Neuronal stem cell (in vitro differentiated cells): ENCODE measurements around the gene ATG4A.

Experiments used
- DNase-seq: peaks from one replicate; pipeline ENCODE4 v3.0.0-alpha.2; 2013; ENCODE audit warnings: low spot score
- H2AFZ ChIP-seq: one replicate; pipeline ENCODE4 v1.6.1; 2013; ENCODE audit warnings: mild to moderate bottlenecking, low read length, inconsistent platforms
- H2AK5ac ChIP-seq: 2 replicates; pipeline ENCODE4 v1.6.1; 2013; ENCODE audit warnings: low read depth, mild to moderate bottlenecking, inconsistent platforms, low read length, moderate library complexity, mixed read lengths
- H2BK120ac ChIP-seq: 2 replicates; pipeline ENCODE4 v1.6.1; 2013; ENCODE audit warnings: low read depth, mild to moderate bottlenecking, inconsistent platforms, low read length, moderate library complexity, mixed read lengths
- H2BK12ac ChIP-seq: one replicate; pipeline ENCODE4 v1.6.1; 2013; ENCODE audit warnings: low read length, inconsistent platforms
- H2BK15ac ChIP-seq: 2 replicates; pipeline ENCODE4 v1.6.1; 2013; ENCODE audit warnings: mild to moderate bottlenecking, low read length, inconsistent platforms, mixed read lengths
- H2BK5ac ChIP-seq: one replicate; pipeline ENCODE4 v1.6.1; 2013; ENCODE audit warnings: inconsistent platforms, mild to moderate bottlenecking, low read length, moderate library complexity
- H3K14ac ChIP-seq: one replicate; pipeline ENCODE4 v1.6.1; 2013; ENCODE audit warnings: low read length, inconsistent platforms
- H3K18ac ChIP-seq: 2 replicates; pipeline ENCODE4 v1.6.1; 2013; ENCODE audit warnings: low read length, inconsistent platforms
- H3K23ac ChIP-seq: 2 replicates; pipeline ENCODE4 v1.6.1; 2013; ENCODE audit warnings: low read depth, mild to moderate bottlenecking, mixed read lengths, low read length, inconsistent platforms; ENCODE audit not compliant: poor library complexity
- H3K27ac ChIP-seq: replicated peaks from 3 replicates; pipeline ENCODE4 v1.5.1; 2013; ENCODE audit warnings: low read length, inconsistent platforms
- H3K27me3 ChIP-seq, 3 experiments: 2 replicates each; pipeline ENCODE4 v1.6.1; 2013; ENCODE audit warnings: low read length in 3 of 3, mild to moderate bottlenecking in 2 of 3, inconsistent platforms in 1 of 3, low read depth in 1 of 3, mixed read lengths in 1 of 3, moderate library complexity in 1 of 3; ENCODE audit not compliant: control insufficient read depth in 3 of 3, insufficient read depth in 3 of 3
- H3K36me3 ChIP-seq, 2 donors: replicated peaks in 1 of 2; 2 replicates each; pipeline ENCODE4 v1.6.1; 2013; ENCODE audit warnings: low read length in 2 of 2; ENCODE audit not compliant: control insufficient read depth in 2 of 2, insufficient read depth in 2 of 2
- H3K4ac ChIP-seq: 2 replicates; pipeline ENCODE4 v1.6.1; 2013; ENCODE audit warnings: inconsistent platforms, mild to moderate bottlenecking, low read length, moderate library complexity
- H3K4me1 ChIP-seq, 2 donors: 1 replicate in 1 of 2; 2 replicates in 1 of 2; pipeline ENCODE4 v1.6.1; 2013; ENCODE audit warnings: low read length in 2 of 2, low read depth in 1 of 2; ENCODE audit not compliant: control insufficient read depth in 2 of 2, insufficient read depth in 1 of 2
- H3K4me2 ChIP-seq: one replicate; pipeline ENCODE4 v1.6.1; 2013; ENCODE audit warnings: mild to moderate bottlenecking, low read length, inconsistent platforms; ENCODE audit not compliant: insufficient read depth, poor library complexity, severe bottlenecking
- H3K4me3 ChIP-seq, 2 donors: 2 replicates each; pipeline ENCODE4 v1.5.1; 2013; ENCODE audit warnings: low read length in 2 of 2, mild to moderate bottlenecking in 2 of 2, inconsistent platforms in 1 of 2, moderate library complexity in 1 of 2
- H3K79me1 ChIP-seq: one replicate; pipeline ENCODE4 v1.6.1; 2013; ENCODE audit warnings: low read depth, mild to moderate bottlenecking, inconsistent platforms, low read length, moderate library complexity
- H3K9ac ChIP-seq: one replicate; pipeline ENCODE4 v1.6.1; 2013; ENCODE audit warnings: mild to moderate bottlenecking, low read depth, low read length, inconsistent platforms; ENCODE audit not compliant: poor library complexity
- H3K9me3 ChIP-seq, 2 donors: replicated peaks in 1 of 2; 2 replicates each; pipeline versions ENCODE3 to v1.6.1; 2013; ENCODE audit warnings: low read length in 2 of 2, mild to moderate bottlenecking in 2 of 2, inconsistent platforms in 1 of 2, low read depth in 1 of 2, mixed read lengths in 1 of 2, moderate library complexity in 1 of 2; ENCODE audit not compliant: control insufficient read depth in 2 of 2, insufficient read depth in 1 of 2
- H4K8ac ChIP-seq: one replicate; pipeline ENCODE4 v1.6.1; 2013; ENCODE audit warnings: low read depth, mild to moderate bottlenecking, inconsistent platforms, low read length, moderate library complexity
- H4K91ac ChIP-seq: one replicate; pipeline ENCODE4 v1.6.1; 2013; ENCODE audit warnings: low read length, low read depth, mild to moderate bottlenecking, inconsistent platforms; ENCODE audit not compliant: poor library complexity
- WGBS, 2 donors: extraction: QIAGEN DNeasy Blood & Tissue Kit; methylation state at CpG; one replicate each; pipeline ENCODE4 v1.1.7; 2013; ENCODE audit warnings: missing lambda C conversion rate in 2 of 2, mixed read lengths in 1 of 2; ENCODE audit not compliant: insufficient read length in 2 of 2, insufficient replicate concordance in 1 of 2; ENCODE audit errors: extremely low coverage in 2 of 2; 5-methylcytosine and 5-hydroxymethylcytosine counted together

The ATG4A gene

GRCh38 chrX:108131471-108131870 is 39.9 kb downstream of the ATG4A start:
- Histone ChIP-seq H3K36me3 (no peaks in the 10 kb centered on the region), H2BK120ac (no peak overlapping the region), H3K18ac (no peak overlapping the region), H4K91ac (no peak overlapping the region), H3K9me3 (no peaks in the 10 kb centered on the region), H4K8ac (no peak overlapping the region), H2BK5ac (no peak overlapping the region), H3K4me3 (no peak overlapping the region), H3K4me2 (no peak overlapping the region), H3K79me1 (no peaks in the 10 kb centered on the region), H2AFZ (no peak overlapping the region), H2AK5ac (no peak overlapping the region), H3K27me3 (no peaks in the 10 kb centered on the region), H2BK12ac (no peak overlapping the region), H3K27ac (no peak overlapping the region), H3K9ac (no peak overlapping the region), H3K4ac (no peak overlapping the region), H3K14ac (no peak overlapping the region), H3K23ac (no peak overlapping the region), H3K4me1 (peaks cover 0 to 3% of the 10 kb centered on the region in 2 donors), H2BK15ac (no peak overlapping the region)
- no CpG with 5 or more reads among the region's 2 CpGs for WGBS, 2 donors
- DNase-seq = no peak

GRCh38 chrX:108132034-108132433 is 40.5 kb downstream of the ATG4A start:
- Histone ChIP-seq H2AFZ (no peak overlapping the region), H2BK15ac (no peak overlapping the region), H2AK5ac (no peak overlapping the region), H3K27me3 (no peaks in the 10 kb centered on the region), H3K23ac (no peak overlapping the region), H3K4me3 (no peak overlapping the region), H3K14ac (no peak overlapping the region), H4K91ac (no peak overlapping the region), H3K79me1 (no peaks in the 10 kb centered on the region), H2BK12ac (no peak overlapping the region), H3K36me3 (no peaks in the 10 kb centered on the region), H2BK120ac (no peak overlapping the region), H4K8ac (no peak overlapping the region), H3K9me3 (no peaks in the 10 kb centered on the region), H3K4me2 (no peak overlapping the region), H3K9ac (no peak overlapping the region), H3K18ac (no peak overlapping the region), H3K27ac (no peak overlapping the region), H3K4ac (no peak overlapping the region), H2BK5ac (no peak overlapping the region), H3K4me1 (peaks cover 0 to 3% of the 10 kb centered on the region in 2 donors)
- no CpG with 5 or more reads among the region's 8 CpGs for WGBS, 2 donors
- DNase-seq = no peak

GRCh38 chrX:108132876-108133275 is 41.3 kb downstream of the ATG4A start:
- Histone ChIP-seq H3K9me3 (no peaks in the 10 kb centered on the region), H3K36me3 (no peaks in the 10 kb centered on the region), H2AK5ac (no peak overlapping the region), H4K8ac (no peak overlapping the region), H3K18ac (no peak overlapping the region), H3K27ac (no peak overlapping the region), H3K4ac (no peak overlapping the region), H4K91ac (no peak overlapping the region), H2BK15ac (no peak overlapping the region), H3K4me1 (peaks cover 0 to 3% of the 10 kb centered on the region in 2 donors), H3K23ac (no peak overlapping the region), H2BK12ac (no peak overlapping the region), H3K14ac (no peak overlapping the region), H3K27me3 (no peaks in the 10 kb centered on the region), H3K4me3 (no peak overlapping the region), H2BK5ac (no peak overlapping the region), H3K9ac (no peak overlapping the region), H3K4me2 (no peak overlapping the region), H2BK120ac (no peak overlapping the region), H3K79me1 (no peaks in the 10 kb centered on the region), H2AFZ (no peak overlapping the region)
- WGBS, 2 donors = no CpG with 5 or more reads among the region's 2 CpGs
- DNase-seq = no peak

GRCh38 chrX:108134724-108135123 is 43.1 kb downstream of the ATG4A start:
- no CpG with 5 or more reads among the region's 1 CpG for WGBS, 2 donors
- H2AFZ ChIP-seq = no peak overlapping the region
- no peaks in the 10 kb centered on the region for H3K36me3 ChIP-seq
- H2BK15ac ChIP-seq = no peak overlapping the region
- H2BK12ac ChIP-seq = no peak overlapping the region
- H3K18ac ChIP-seq = no peak overlapping the region
- H3K23ac ChIP-seq = no peak overlapping the region
- H3K4me3 ChIP-seq = no peak overlapping the region
- H2BK120ac ChIP-seq = no peak overlapping the region
- H3K14ac ChIP-seq = no peak overlapping the region
- H3K9me3 ChIP-seq = no peaks in the 10 kb centered on the region
- H3K27me3 ChIP-seq = no peaks in the 10 kb centered on the region
- no peak overlapping the region for H3K27ac ChIP-seq
- H3K4ac ChIP-seq = no peak overlapping the region
- H3K9ac ChIP-seq = no peak overlapping the region
- H3K79me1 ChIP-seq = no peaks in the 10 kb centered on the region
- peaks cover 0 to 3% of the 10 kb centered on the region in 2 donors for H3K4me1 ChIP-seq
- DNase-seq = no peak
- H2BK5ac ChIP-seq = no peak overlapping the region
- no peak overlapping the region for H4K8ac ChIP-seq
- no peak overlapping the region for H3K4me2 ChIP-seq
- H4K91ac ChIP-seq = no peak overlapping the region
- no peak overlapping the region for H2AK5ac ChIP-seq
